H1 (cell line): ENCODE data around the gene PSTK. TPM values are rescaled to one million over a fixed set of nuclear protein-coding genes. Genes with fewer than 3 reads are reported as not detected.
A peak's percentile ranks its signal among the peaks of the same experiment; 100 is the strongest.

Experiments used
- CTCF ChIA-PET: fragments of 300-600 bp; sonication (Branson Sonifier 250); formaldehyde crosslinking; loops from one replicate; lab custom pipeline; 2021; ENCODE audit not compliant: partially characterized antibody; lab: Charles Lee
- POLR2A ChIA-PET: fragments of 300-600 bp; sonication (Branson Sonifier 250); formaldehyde crosslinking; loops from one replicate; lab custom pipeline; 2021; ENCODE audit warnings: inconsistent platforms; ENCODE audit not compliant: partially characterized antibody; lab: Charles Lee
- DNase-seq, 2 experiments: peaks; one replicate each; pipeline versions ENCODE4 v3.0.0 to v3.0.0-alpha.2; 2010 to 2022; ENCODE audit warnings: low spot score in 2 of 2, low read depth in 1 of 2, mixed read lengths in 1 of 2
- FAIRE-seq: peaks from 2 replicates; lab custom pipeline; 2011; peaks lifted over from hg19 to GRCh38; lab: Jason Lieb, UNC
- H2AFZ ChIP-seq: 2 replicates; pipeline ENCODE4 v1.8.1; 2012; ENCODE audit warnings: low read length, inconsistent platforms
- H2AK5ac ChIP-seq: 2 replicates; pipeline ENCODE4 v1.6.1; 2013; ENCODE audit warnings: low read depth, low read length
- H2BK120ac ChIP-seq: replicated peaks from 2 replicates; pipeline ENCODE3; 2013; ENCODE audit warnings: low read depth, low read length, inconsistent platforms
- H2BK12ac ChIP-seq: 2 replicates; pipeline ENCODE4 v1.6.1; 2013; ENCODE audit warnings: low read depth, low read length
- H2BK15ac ChIP-seq: 2 replicates; pipeline ENCODE4 v1.6.1; 2013; ENCODE audit warnings: low read length
- H2BK20ac ChIP-seq: 2 replicates; pipeline ENCODE4 v1.6.1; 2013; ENCODE audit warnings: low read length
- H2BK5ac ChIP-seq: 2 replicates; pipeline ENCODE4 v1.6.1; 2013; ENCODE audit warnings: low read depth, low read length
- H3K14ac ChIP-seq: 2 replicates; pipeline ENCODE4 v1.6.1; 2013; ENCODE audit warnings: inconsistent platforms; ENCODE audit not compliant: insufficient read length
- H3K18ac ChIP-seq: 2 replicates; pipeline ENCODE4 v1.6.1; 2013; ENCODE audit warnings: low read length; ENCODE audit errors: extremely low read depth
- H3K23ac ChIP-seq: 2 replicates; pipeline ENCODE4 v1.6.1; 2013; ENCODE audit warnings: inconsistent platforms; ENCODE audit not compliant: insufficient read length
- H3K23me2 ChIP-seq: 2 replicates; pipeline ENCODE4 v1.6.1; 2013; ENCODE audit warnings: low read depth, low read length
- H3K27ac ChIP-seq: 2 replicates; pipeline ENCODE4 v1.6.1; 2011; ENCODE audit warnings: low read depth, low read length, inconsistent platforms
- H3K27me3 ChIP-seq, 4 experiments: replicated peaks in 1 of 4; 1 replicate in 1 of 4; 2 replicates in 3 of 4; pipeline versions ENCODE4 v1.6.1 to v1.8.1; 2011 to 2013; ENCODE audit warnings: low read length in 3 of 4, mild to moderate bottlenecking in 3 of 4, inconsistent platforms in 2 of 4, mixed read lengths in 2 of 4, moderate library complexity in 1 of 4; ENCODE audit not compliant: control insufficient read depth in 3 of 4, insufficient read depth in 3 of 4; ENCODE audit errors: extremely low read depth in 1 of 4
- H3K36me3 ChIP-seq, 4 experiments: 2 replicates each; pipeline versions ENCODE4 v1.6.1 to v1.8.1; 2011 to 2013; ENCODE audit warnings: mild to moderate bottlenecking in 4 of 4, low read length in 3 of 4, moderate library complexity in 2 of 4, control low read depth in 1 of 4, inconsistent platforms in 1 of 4; ENCODE audit not compliant: insufficient read depth in 4 of 4, control insufficient read depth in 2 of 4
- H3K4ac ChIP-seq: replicated peaks from 2 replicates; pipeline ENCODE3; 2013; ENCODE audit warnings: low read length, low read depth, mixed read lengths, inconsistent platforms; ENCODE audit not compliant: insufficient read length
- H3K4me1 ChIP-seq, 4 experiments: replicated peaks in 1 of 4; 1 replicate in 1 of 4; 2 replicates in 3 of 4; pipeline versions ENCODE4 v1.6.1 to v1.8.1; 2011 to 2013; ENCODE audit warnings: low read length in 3 of 4, inconsistent platforms in 2 of 4, mixed read lengths in 1 of 4; ENCODE audit not compliant: insufficient read depth in 4 of 4, control insufficient read depth in 3 of 4
- H3K4me2 ChIP-seq, 2 experiments: 2 replicates each; pipeline versions ENCODE4 v1.6.1 to v1.8.1; 2011 to 2013; ENCODE audit warnings: low read depth in 2 of 2, low read length in 2 of 2, control low read depth in 1 of 2, inconsistent platforms in 1 of 2, mild to moderate bottlenecking in 1 of 2; ENCODE audit not compliant: insufficient read depth in 1 of 2
- H3K4me3 ChIP-seq, 4 experiments: fragments of 200-600, 300-600 bp in 1 of 4; sonication (generic), shearing (Covaris generic), sonication (Bioruptor Twin) in 1 of 4; 2 replicates each; pipeline versions ENCODE4 v1.5.1 to v1.8.1; 2011 to 2016; ENCODE audit warnings: low read length in 4 of 4, low read depth in 3 of 4, control low read depth in 2 of 4, inconsistent platforms in 2 of 4, mild to moderate bottlenecking in 2 of 4, mixed read lengths in 1 of 4, moderate library complexity in 1 of 4; ENCODE audit not compliant: insufficient read depth in 2 of 4; ENCODE audit errors: extremely low read depth in 1 of 4
- H3K56ac ChIP-seq: replicated peaks from 2 replicates; pipeline ENCODE3; 2013; ENCODE audit warnings: low read depth, mild to moderate bottlenecking, mixed read lengths, low read length, inconsistent platforms; ENCODE audit not compliant: insufficient read length
- H3K79me1 ChIP-seq: 2 replicates; pipeline ENCODE4 v1.6.1; 2013; ENCODE audit warnings: low read depth, low read length, control low read depth
- H3K79me2 ChIP-seq, 2 experiments: 2 replicates each; pipeline versions ENCODE4 v1.6.1 to v1.8.1; 2012 to 2013; ENCODE audit warnings: low read length in 2 of 2, mild to moderate bottlenecking in 2 of 2, inconsistent platforms in 1 of 2; ENCODE audit not compliant: insufficient read depth in 2 of 2, control insufficient read depth in 1 of 2
- H3K9ac ChIP-seq, 4 experiments: replicated peaks in 1 of 4; 1 replicate in 1 of 4; 2 replicates in 3 of 4; pipeline versions ENCODE4 v1.6.1 to v1.8.1; 2011 to 2013; ENCODE audit warnings: low read depth in 3 of 4, low read length in 3 of 4, control low read depth in 2 of 4, mild to moderate bottlenecking in 2 of 4, moderate library complexity in 2 of 4, inconsistent platforms in 1 of 4; ENCODE audit errors: extremely low read depth in 1 of 4
- H3K9me3 ChIP-seq, 2 experiments: 2 replicates each; pipeline versions ENCODE4 v1.6.1 to v1.8.1; 2012 to 2013; ENCODE audit warnings: mild to moderate bottlenecking in 2 of 2, moderate library complexity in 2 of 2, control low read depth in 1 of 2, inconsistent platforms in 1 of 2, low read depth in 1 of 2, low read length in 1 of 2, mixed read lengths in 1 of 2; ENCODE audit not compliant: insufficient read depth in 2 of 2
- H4K20me1 ChIP-seq, 2 experiments: replicated peaks in 1 of 2; 2 replicates each; pipeline versions ENCODE3 to v1.8.1; 2011 to 2013; ENCODE audit warnings: inconsistent platforms in 2 of 2, low read length in 2 of 2, mild to moderate bottlenecking in 1 of 2; ENCODE audit not compliant: insufficient read depth in 2 of 2, control insufficient read depth in 1 of 2
- H4K5ac ChIP-seq: 2 replicates; pipeline ENCODE4 v1.6.1; 2013; ENCODE audit warnings: low read length, low read depth, mixed read lengths, inconsistent platforms; ENCODE audit not compliant: insufficient read length
- H4K8ac ChIP-seq: 2 replicates; pipeline ENCODE4 v1.8.0; 2013; ENCODE audit warnings: mild to moderate bottlenecking, moderate library complexity, low read length, inconsistent platforms; ENCODE audit not compliant: insufficient read depth; ENCODE audit errors: extremely low read depth
- H4K91ac ChIP-seq: replicated peaks from 2 replicates; pipeline ENCODE3; 2013; ENCODE audit warnings: low read length, mixed read lengths, inconsistent platforms; ENCODE audit not compliant: insufficient read length
- EZH2 ChIP-seq: fragments of 200-600 bp; sonication (generic); IDR thresholded peaks from 2 replicates; pipeline ENCODE4 v1.7.1; 2012; ENCODE audit warnings: low read depth, mild to moderate bottlenecking, moderate library complexity, low read length, inconsistent platforms; ENCODE audit not compliant: severe bottlenecking
- HDAC2 ChIP-seq, 2 experiments: fragments of 300-600 bp in 1 of 2; sonication (generic) in 1 of 2; IDR thresholded peaks; 2 replicates each; pipeline ENCODE4 v1.6.1; 2011 to 2012; ENCODE audit warnings: low read depth in 2 of 2, low read length in 2 of 2, mild to moderate bottlenecking in 2 of 2, moderate library complexity in 2 of 2, borderline replicate concordance in 1 of 2, inconsistent platforms in 1 of 2
- POU5F1 ChIP-seq: IDR thresholded peaks from 2 replicates; pipeline ENCODE4 v1.6.1; 2011; ENCODE audit warnings: low read depth, mild to moderate bottlenecking, low read length, moderate library complexity
- RBBP5 ChIP-seq: IDR thresholded peaks from 2 replicates; pipeline ENCODE4 v1.7.1; 2012; ENCODE audit warnings: low read depth, mild to moderate bottlenecking, inconsistent platforms, low read length, moderate library complexity, borderline replicate concordance
- WGBS, 2 experiments: shearing (Covaris generic) in 1 of 2; methylation state at CpG; one replicate each; pipeline versions ENCODE4 v1.1.6 to v1.1.7; 2013 to 2015; ENCODE audit warnings: low lambda C conversion rate in 2 of 2, mixed read lengths in 2 of 2, inconsistent platforms in 1 of 2, low coverage in 1 of 2, missing lambda C conversion rate in 1 of 2; ENCODE audit not compliant: insufficient replicate concordance in 2 of 2, insufficient coverage in 1 of 2, insufficient read length in 1 of 2; ENCODE audit errors: extremely low coverage in 1 of 2, missing lambda C conversion rate in 1 of 2; 5-methylcytosine and 5-hydroxymethylcytosine counted together
- polyA plus RNA-seq, 7 experiments: library from polyadenylated mRNA; depleted of rRNA in 3 of 7; stranded (reverse) in 5 of 7; unstranded in 2 of 7; fragments of >200 nt in 5 of 7; fragments of 200-250 nt in 2 of 7; gene quantifications; 1 replicate in 5 of 7; 2 replicates in 1 of 7; 4 replicates in 1 of 7; pipeline versions ENCODE4 v1.2.1 to v1.2.3, GENCODE V29; 2011 to 2013; ENCODE audit warnings: missing spikeins in 2 of 7, mixed read lengths in 2 of 7
- total RNA-seq: library from RNA; stranded (reverse); fragmentation: NEBNext Ultra II Directional; extraction: Animal tissue kit (Norgen Biotek cat#: 25700); gene quantifications from 2 replicates; pipeline ENCODE4 v1.2.1, GENCODE V29; 2021

Gene PSTK
- total and polyA plus RNA-seq, 2 of the 8 experiments (the other 6 are each of a cell fraction or from before 2014, with no cell fraction given): 4.4 to 6.6 TPM

GRCh38 chr10:123017421-123018165, 37.4 kb downstream of the PSTK start:
- no peak overlapping the region for H3K4ac ChIP-seq
- 0 out of 4 replicates have a peak, but pooled peaks cover 0 to 3% of the 10 kb centered on the region in 2 experiments for H3K79me2 ChIP-seq
- H3K18ac ChIP-seq: no peak overlapping the region; the same call in 1 of the 2 replicates
- no peak overlapping the region for H2BK20ac ChIP-seq
- no peak overlapping the region for H3K23ac ChIP-seq
- DNase-seq (peak in 1 of 2 experiments; percentile 38), FAIRE-seq (peak; percentile 85)
- no peak overlapping the region for H4K8ac ChIP-seq
- peak overlapping the region in 1 of 4 experiments; percentile 36; a peak in 2 of 8 replicates for H3K4me3 ChIP-seq
- peaks cover 0 to 2% of the 10 kb centered on the region in 2 experiments; a peak in 1 of 4 replicates for H3K9me3 ChIP-seq
- H3K9ac ChIP-seq: no peak overlapping the region
- no peak overlapping the region for H4K5ac ChIP-seq
- no peak overlapping the region for H2BK120ac ChIP-seq
- H2BK12ac ChIP-seq: no peak overlapping the region
- 20% methylated on average over 9 of the region's 9 CpGs; no CpG with 5 or more reads in 1 of the 2 experiments for WGBS, 2 experiments
- H4K91ac ChIP-seq: no peak overlapping the region
- H4K20me1 ChIP-seq: no peaks in the 10 kb centered on the region
- H3K14ac ChIP-seq: no peak overlapping the region
- ChIA-PET POLR2A (interaction anchor here (4.3 kb wide), 1 partner anchor 8 kb away, joined by 25 read pairs; the partner anchor contains the start of genes ACADSB and IKZF5), CTCF (interaction anchor here (0.9 to 1.6 kb wide), 2 partner anchors 36 to 1496 kb away, joined by 3 to 6 read pairs; no protein-coding TSS in a partner anchor)
- no peaks in the 10 kb centered on the region for H3K79me1 ChIP-seq
- peaks cover 6 to 13% (median 12%) of the 10 kb centered on the region in 4 experiments; a peak in 6 of 7 replicates for H3K4me1 ChIP-seq
- H3K23me2 ChIP-seq: no peaks in the 10 kb centered on the region
- H3K56ac ChIP-seq: no peak overlapping the region
- no peak overlapping the region for H2BK15ac ChIP-seq
- H3K36me3 ChIP-seq: no peaks in the 10 kb centered on the region; a peak in 1 of 8 replicates
- H2AFZ ChIP-seq: no peak overlapping the region
- H3K4me2 ChIP-seq: peak overlapping the region; percentile 3 to 52; a peak in 3 of 4 replicates
- no peak overlapping the region for H2AK5ac ChIP-seq
- peak overlapping the region; percentile 38; the same call in 1 of the 2 replicates for H3K27ac ChIP-seq
- peaks cover 0 to 3% (median 1%) of the 10 kb centered on the region in 4 experiments; a peak in 4 of 7 replicates for H3K27me3 ChIP-seq
- no peak overlapping the region for H2BK5ac ChIP-seq
- TF ChIP-seq EZH2: no peak
- TF ChIP-seq RBBP5: no peak
- no peak for TF ChIP-seq HDAC2 (IDR thresholded peaks at IDR 0.05; ENCODE audit: borderline replicate concordance in 1 of 2, low read depth in 2 of 2, low read length in 2 of 2)
- no peak for TF ChIP-seq POU5F1
